HG02870 (cell line): ENCODE measurements around the gene UBE2Q1.
"Not testable (repeated sequence)": the region's sequence is repeated elsewhere in the genome, so short reads cannot be mapped to it uniquely, and the experiment has no call there.

Experiments used
- ATAC-seq: cut with Tn5 transposase; IDR thresholded peaks from one replicate; pipeline ENCODE4 v1.9.1; 2021; ENCODE audit warnings: mild to moderate bottlenecking, moderate library complexity; ENCODE audit not compliant: unreplicated experiment

The UBE2Q1 gene

DNA sequence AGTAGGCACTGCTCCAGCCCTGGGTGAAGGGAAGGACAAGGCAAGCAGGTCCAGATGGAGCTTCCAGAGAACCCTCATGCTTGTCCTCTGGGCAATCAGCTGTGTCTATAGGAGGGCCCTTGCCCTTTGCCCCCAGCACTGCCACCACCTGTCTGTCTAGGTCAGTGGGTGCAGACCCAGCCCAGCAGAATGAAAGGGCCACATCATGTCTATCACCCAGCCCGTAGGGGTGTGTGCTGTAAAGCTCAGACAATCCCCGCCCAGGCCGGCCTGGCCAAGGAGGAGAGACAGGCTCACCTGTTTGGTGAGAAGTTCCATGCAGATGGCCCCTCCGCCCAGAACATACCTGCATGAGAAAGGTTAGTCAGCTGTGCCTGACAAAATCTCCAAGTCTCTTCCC, 7.0 kb downstream of the UBE2Q1 start:
- ATAC-seq = no peak

- no peak for ATAC-seq
These were observed 7.8 kb downstream of the UBE2Q1 start for GRCh38 chr1:154550657-154551056.

DNA sequence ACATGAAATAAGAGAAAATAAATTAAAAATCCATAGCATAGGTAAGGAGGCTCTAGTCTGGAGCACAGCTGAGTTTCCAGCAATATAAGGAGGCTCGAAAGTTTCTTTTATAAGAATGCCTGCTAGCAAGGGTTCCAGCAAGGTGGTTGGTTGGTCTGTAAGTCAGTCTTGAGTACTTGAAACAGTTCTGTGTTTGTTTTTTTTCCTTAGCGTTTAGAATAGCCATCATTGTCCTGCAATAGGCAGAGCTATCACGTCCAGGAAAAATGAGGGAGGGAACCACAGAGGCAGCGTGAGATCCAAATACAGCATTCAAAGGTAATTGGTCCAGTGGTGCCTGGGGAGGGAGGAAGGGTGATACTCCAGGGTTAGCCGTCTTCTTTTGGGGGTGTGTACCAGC, 8.4 kb downstream of the UBE2Q1 start:
- no peak for ATAC-seq

- ATAC-seq = no peak
These were observed 9.2 kb downstream of the UBE2Q1 start for GRCh38 chr1:154549202-154549770.

DNA sequence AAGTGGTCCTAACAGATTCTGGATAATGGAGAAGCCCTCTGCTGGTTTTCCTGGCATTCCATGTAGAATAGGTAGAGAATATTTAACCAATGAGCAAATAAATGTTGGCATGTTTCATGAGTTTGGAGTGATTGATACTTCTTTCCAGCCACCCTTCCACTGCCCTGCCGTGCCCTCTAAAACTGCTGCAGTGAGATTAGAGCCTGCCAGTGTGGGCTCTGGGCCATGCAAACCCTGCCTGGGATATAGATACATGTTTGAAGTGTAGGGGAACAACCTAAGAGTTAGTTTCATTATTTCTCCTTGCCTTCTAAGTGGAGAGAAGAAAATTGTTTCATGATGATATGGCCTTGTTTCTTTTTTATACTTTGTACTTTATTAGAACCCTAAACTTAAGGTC, 10.4 kb downstream of the UBE2Q1 start:
- no peak for ATAC-seq

DNA sequence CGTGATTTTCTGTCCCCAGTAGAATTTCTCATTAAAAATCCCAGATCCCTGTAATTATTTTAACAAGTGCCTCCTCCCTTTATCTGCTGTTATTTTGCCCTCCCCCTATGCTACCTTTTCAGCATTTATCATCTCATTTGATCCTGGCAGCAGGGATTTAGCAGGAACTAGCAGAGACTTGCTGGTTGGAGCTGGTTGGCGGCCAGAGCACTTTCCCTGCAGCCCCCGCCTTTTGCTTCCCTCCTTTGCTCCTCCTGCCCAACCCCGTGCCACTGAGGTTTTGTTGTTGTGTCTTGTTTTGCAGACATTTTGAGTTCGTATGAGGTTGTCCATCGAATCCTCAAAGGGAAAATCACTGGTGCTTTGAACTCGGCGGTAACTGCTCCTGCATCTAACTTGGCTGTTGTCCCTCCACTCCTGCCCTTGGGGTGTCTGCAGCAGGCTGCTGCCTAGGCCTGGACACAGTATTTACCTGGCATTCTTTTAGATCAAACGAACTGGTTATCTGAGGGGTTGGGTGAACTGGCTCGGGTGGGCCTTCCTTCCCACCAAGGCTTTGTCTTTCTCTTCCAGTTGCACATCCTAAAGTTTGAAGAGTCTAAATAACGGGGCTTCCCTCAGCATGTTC, 11.2 kb downstream of the UBE2Q1 start:
- no peak for ATAC-seq

DNA sequence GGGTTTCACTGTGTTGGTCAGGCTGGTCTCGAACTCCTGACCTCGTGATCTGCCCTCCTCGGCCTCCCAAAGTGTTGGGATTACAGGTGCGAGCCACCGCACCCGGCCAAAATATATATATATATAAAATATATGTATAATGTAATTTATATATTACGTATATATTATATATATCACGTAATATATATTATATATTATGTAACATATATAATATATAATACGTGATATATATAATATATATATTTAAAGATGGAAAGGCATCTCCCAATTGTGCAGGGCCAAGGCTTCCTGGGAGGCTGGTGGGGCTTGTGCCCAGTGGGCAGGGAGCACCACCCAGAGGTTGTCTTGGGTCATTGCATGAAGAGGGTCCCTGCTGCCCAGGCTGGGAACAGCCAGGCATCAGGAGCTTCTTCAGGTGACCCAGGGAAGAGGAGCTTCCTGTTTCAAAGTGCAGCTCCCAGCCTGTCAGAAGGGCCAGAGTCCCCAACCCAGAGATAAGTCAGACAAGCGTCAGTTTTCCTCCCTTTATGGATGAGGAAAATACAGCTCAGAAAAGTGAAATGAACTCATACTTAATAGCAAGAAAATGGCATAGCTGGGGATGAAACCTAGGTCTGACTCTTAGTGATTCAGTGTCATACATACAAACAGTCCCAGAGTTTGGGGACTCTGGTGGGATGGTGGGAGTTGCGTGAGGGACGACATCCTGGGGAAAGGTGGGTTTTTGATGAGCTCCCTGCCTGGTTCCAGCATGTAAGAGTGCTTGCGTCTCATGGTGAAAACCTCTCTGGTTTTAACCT, 12.0 kb downstream of the UBE2Q1 start:
- ATAC-seq = no peak

GRCh38 chr1:154541231-154541630, 17.2 kb downstream of the UBE2Q1 start:
- no peak for ATAC-seq

GRCh38 chr1:154539486-154540483, 18.7 kb downstream of the UBE2Q1 start:
- ATAC-seq = no peak

DNA sequence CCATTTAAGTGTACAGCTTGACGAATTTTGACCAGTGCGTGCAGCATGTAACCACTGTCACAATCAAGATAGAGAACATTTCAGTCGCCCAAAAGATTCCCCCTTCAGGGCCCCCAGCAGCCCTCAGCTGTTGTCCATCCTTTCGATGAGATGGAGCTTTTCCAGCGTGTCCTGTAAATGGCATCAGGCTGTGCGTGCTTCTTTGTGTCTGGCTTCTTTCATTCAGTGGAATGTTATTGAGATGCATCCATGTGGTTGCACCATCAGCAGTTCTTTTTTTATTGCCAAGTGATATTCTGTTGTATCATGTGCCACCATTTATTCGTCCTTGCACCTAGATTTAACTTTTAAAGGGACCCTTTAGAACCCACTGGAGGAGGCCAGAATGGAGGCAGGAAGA, 21.9 kb downstream of the UBE2Q1 start:
- no peak for ATAC-seq

DNA sequence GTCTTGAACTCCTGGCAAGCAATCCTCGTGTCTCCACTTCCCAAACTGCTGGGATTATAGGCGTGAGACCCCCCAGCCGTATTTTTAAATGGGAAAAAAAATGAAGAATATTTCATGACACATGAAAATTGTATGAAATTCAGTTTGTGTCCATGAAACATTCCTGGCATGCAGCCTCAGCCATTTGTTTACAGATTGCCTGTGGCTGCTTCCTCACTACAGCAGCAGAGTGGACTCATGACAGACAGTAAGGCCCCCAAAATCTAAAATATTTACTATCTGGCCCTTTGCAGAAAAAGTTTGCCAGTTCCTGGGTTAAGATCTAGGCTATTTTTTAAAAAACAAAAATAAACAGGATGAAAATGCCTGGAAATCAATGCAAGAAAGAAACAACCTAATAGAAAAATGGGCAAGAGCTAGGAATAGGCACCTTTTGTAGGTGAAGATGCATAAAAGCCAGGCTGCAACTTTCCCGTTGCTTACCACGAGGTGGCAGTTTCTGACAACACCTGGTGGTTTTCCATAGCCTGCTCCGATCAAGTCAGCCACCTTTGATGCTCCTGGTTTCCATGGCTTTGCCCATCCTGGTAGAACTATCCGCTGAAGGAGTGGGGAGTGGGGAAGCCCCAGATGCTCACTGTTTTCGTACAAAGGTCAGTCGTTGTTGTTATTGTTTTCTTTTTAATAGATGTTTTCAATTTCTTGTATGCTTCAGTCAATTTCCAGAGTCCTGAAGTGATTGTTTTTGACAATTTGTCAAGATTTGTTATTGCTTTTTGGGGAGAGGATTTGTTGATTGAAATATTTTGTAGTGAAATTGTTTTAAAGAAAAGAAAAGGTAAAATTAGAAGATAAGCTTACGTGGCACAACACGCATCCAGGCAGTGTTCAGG, 24.3 kb downstream of the UBE2Q1 start:
- no peak for ATAC-seq

GRCh38 chr1:154531950-154532349, 26.5 kb downstream of the UBE2Q1 start:
- ATAC-seq = not testable (repeated sequence)

- no peak for ATAC-seq
These were observed 29.2 kb downstream of the UBE2Q1 start for GRCh38 chr1:154529308-154529707.

DNA sequence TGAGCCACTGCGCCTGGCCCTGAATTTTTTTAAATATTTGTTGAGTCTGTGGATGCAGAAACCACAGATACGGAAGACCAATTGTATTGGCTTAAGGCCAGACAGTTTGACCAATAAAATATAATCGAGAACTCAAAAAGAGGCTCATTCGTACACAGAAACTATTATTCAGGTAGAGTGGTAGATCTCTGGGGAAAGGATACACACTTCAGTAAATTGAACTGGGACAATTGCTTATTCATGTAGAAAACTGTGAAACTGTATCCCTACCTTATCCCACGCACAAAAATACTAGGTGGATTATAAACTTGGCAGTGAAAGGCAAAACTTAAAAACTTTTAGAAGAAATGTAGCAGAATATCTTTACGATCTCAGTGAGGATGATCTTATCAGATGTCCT, 31.3 kb downstream of the UBE2Q1 start:
- no peak for ATAC-seq

DNA sequence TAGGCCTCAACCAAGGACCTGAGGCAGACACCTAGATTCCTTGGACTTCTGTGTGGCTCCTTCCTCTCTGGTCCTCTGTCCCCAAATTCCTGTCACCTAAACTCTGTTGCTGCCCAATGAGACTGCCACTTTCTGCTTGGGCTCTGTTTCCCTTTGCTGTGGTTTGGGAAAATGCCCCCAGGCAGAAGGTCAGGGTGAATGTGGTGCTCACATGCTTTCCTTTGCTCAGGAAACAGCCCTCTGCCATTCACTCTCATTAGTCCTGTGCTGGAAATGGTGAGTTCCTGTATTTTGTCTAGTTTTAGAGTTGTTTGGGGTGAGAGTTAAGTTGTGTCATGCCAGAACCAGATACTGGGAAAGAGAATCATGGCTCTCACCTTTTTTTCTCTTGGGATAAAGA, 33.6 kb downstream of the UBE2Q1 start:
- no peak for ATAC-seq

DNA sequence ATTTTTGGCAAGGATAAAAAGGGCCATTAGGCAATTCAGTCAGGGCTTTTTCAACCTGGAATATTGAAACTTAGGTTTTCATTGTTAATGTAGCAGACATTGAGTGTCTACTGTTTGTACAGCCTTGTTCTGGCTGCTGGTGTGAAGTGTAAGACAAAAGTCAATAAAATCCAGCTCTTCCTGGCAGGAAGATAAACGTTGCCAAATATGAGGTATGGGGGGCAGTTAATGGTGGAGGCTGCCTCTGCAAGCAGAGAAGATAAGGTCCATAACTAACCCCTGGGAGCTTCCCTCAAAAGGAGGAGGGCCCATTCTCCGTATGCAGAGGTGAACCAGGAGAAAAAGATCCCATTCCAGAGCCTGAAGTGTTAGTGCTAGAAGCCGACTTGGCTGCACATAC, 36.8 kb downstream of the UBE2Q1 start:
- ATAC-seq = no peak

DNA sequence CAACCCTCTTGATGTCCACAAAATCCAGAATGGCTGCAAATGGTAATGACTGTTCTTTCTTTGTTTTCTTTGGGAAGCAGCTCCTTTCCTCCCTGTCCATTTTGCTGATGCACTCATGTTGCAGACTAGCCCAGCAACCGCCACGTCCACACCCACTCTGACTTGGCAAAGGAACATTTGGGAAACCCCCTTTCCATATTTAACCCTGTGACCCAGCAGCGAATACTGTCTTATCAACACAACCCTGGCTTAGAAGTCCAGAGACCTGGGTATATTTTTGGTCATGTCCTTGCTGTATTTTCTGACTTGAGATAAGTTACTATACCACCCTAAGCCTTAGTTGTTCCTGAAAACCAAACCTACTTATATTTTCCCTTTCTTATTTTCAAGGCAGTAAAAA, 38.1 kb downstream of the UBE2Q1 start:
- no peak for ATAC-seq

- ATAC-seq = no peak
These were observed 38.9 kb downstream of the UBE2Q1 start for GRCh38 chr1:154519591-154519991.

GRCh38 chr1:154517661-154518060, 40.8 kb downstream of the UBE2Q1 start:
- no peak for ATAC-seq

GRCh38 chr1:154514066-154514553, 44.4 kb downstream of the UBE2Q1 start:
- no peak for ATAC-seq
